H1 (cell line): Measurements from ENCODE around the gene LRRC18. TPM values are rescaled to one million over a fixed set of nuclear protein-coding genes. Genes with fewer than 3 reads are reported as not detected.

Source experiments
- CTCF ChIA-PET: fragments of 300-600 bp; sonication (Branson Sonifier 250); formaldehyde crosslinking; loops from one replicate; lab custom pipeline; 2021; ENCODE audit not compliant: partially characterized antibody; lab: Charles Lee
- POLR2A ChIA-PET: fragments of 300-600 bp; sonication (Branson Sonifier 250); formaldehyde crosslinking; loops from one replicate; lab custom pipeline; 2021; ENCODE audit warnings: inconsistent platforms; ENCODE audit not compliant: partially characterized antibody; lab: Charles Lee
- DNase-seq, 2 experiments: peaks; one replicate each; pipeline versions ENCODE4 v3.0.0 to v3.0.0-alpha.2; 2010 to 2022; ENCODE audit warnings: low spot score in 2 of 2, low read depth in 1 of 2, mixed read lengths in 1 of 2
- FAIRE-seq: peaks from 2 replicates; lab custom pipeline; 2011; peaks lifted over from hg19 to GRCh38; lab: Jason Lieb, UNC
- H2AFZ ChIP-seq: 2 replicates; pipeline ENCODE4 v1.8.1; 2012; ENCODE audit warnings: low read length, inconsistent platforms
- H2AK5ac ChIP-seq: 2 replicates; pipeline ENCODE4 v1.6.1; 2013; ENCODE audit warnings: low read depth, low read length
- H2BK120ac ChIP-seq: replicated peaks from 2 replicates; pipeline ENCODE3; 2013; ENCODE audit warnings: low read depth, low read length, inconsistent platforms
- H2BK12ac ChIP-seq: 2 replicates; pipeline ENCODE4 v1.6.1; 2013; ENCODE audit warnings: low read depth, low read length
- H2BK15ac ChIP-seq: 2 replicates; pipeline ENCODE4 v1.6.1; 2013; ENCODE audit warnings: low read length
- H2BK20ac ChIP-seq: 2 replicates; pipeline ENCODE4 v1.6.1; 2013; ENCODE audit warnings: low read length
- H2BK5ac ChIP-seq: 2 replicates; pipeline ENCODE4 v1.6.1; 2013; ENCODE audit warnings: low read depth, low read length
- H3K14ac ChIP-seq: 2 replicates; pipeline ENCODE4 v1.6.1; 2013; ENCODE audit warnings: inconsistent platforms; ENCODE audit not compliant: insufficient read length
- H3K18ac ChIP-seq: 2 replicates; pipeline ENCODE4 v1.6.1; 2013; ENCODE audit warnings: low read length; ENCODE audit errors: extremely low read depth
- H3K23ac ChIP-seq: 2 replicates; pipeline ENCODE4 v1.6.1; 2013; ENCODE audit warnings: inconsistent platforms; ENCODE audit not compliant: insufficient read length
- H3K23me2 ChIP-seq: 2 replicates; pipeline ENCODE4 v1.6.1; 2013; ENCODE audit warnings: low read depth, low read length
- H3K27ac ChIP-seq: 2 replicates; pipeline ENCODE4 v1.6.1; 2011; ENCODE audit warnings: low read depth, low read length, inconsistent platforms
- H3K27me3 ChIP-seq, 4 experiments: replicated peaks in 1 of 4; 1 replicate in 1 of 4; 2 replicates in 3 of 4; pipeline versions ENCODE4 v1.6.1 to v1.8.1; 2011 to 2013; ENCODE audit warnings: low read length in 3 of 4, mild to moderate bottlenecking in 3 of 4, inconsistent platforms in 2 of 4, mixed read lengths in 2 of 4, moderate library complexity in 1 of 4; ENCODE audit not compliant: control insufficient read depth in 3 of 4, insufficient read depth in 3 of 4; ENCODE audit errors: extremely low read depth in 1 of 4
- H3K36me3 ChIP-seq, 4 experiments: 2 replicates each; pipeline versions ENCODE4 v1.6.1 to v1.8.1; 2011 to 2013; ENCODE audit warnings: mild to moderate bottlenecking in 4 of 4, low read length in 3 of 4, moderate library complexity in 2 of 4, control low read depth in 1 of 4, inconsistent platforms in 1 of 4; ENCODE audit not compliant: insufficient read depth in 4 of 4, control insufficient read depth in 2 of 4
- H3K4ac ChIP-seq: replicated peaks from 2 replicates; pipeline ENCODE3; 2013; ENCODE audit warnings: low read length, low read depth, mixed read lengths, inconsistent platforms; ENCODE audit not compliant: insufficient read length
- H3K4me1 ChIP-seq, 4 experiments: replicated peaks in 1 of 4; 1 replicate in 1 of 4; 2 replicates in 3 of 4; pipeline versions ENCODE4 v1.6.1 to v1.8.1; 2011 to 2013; ENCODE audit warnings: low read length in 3 of 4, inconsistent platforms in 2 of 4, mixed read lengths in 1 of 4; ENCODE audit not compliant: insufficient read depth in 4 of 4, control insufficient read depth in 3 of 4
- H3K4me2 ChIP-seq, 2 experiments: 2 replicates each; pipeline versions ENCODE4 v1.6.1 to v1.8.1; 2011 to 2013; ENCODE audit warnings: low read depth in 2 of 2, low read length in 2 of 2, control low read depth in 1 of 2, inconsistent platforms in 1 of 2, mild to moderate bottlenecking in 1 of 2; ENCODE audit not compliant: insufficient read depth in 1 of 2
- H3K4me3 ChIP-seq, 4 experiments: fragments of 200-600, 300-600 bp in 1 of 4; sonication (generic), shearing (Covaris generic), sonication (Bioruptor Twin) in 1 of 4; 2 replicates each; pipeline versions ENCODE4 v1.5.1 to v1.8.1; 2011 to 2016; ENCODE audit warnings: low read length in 4 of 4, low read depth in 3 of 4, control low read depth in 2 of 4, inconsistent platforms in 2 of 4, mild to moderate bottlenecking in 2 of 4, mixed read lengths in 1 of 4, moderate library complexity in 1 of 4; ENCODE audit not compliant: insufficient read depth in 2 of 4; ENCODE audit errors: extremely low read depth in 1 of 4
- H3K56ac ChIP-seq: replicated peaks from 2 replicates; pipeline ENCODE3; 2013; ENCODE audit warnings: low read depth, mild to moderate bottlenecking, mixed read lengths, low read length, inconsistent platforms; ENCODE audit not compliant: insufficient read length
- H3K79me1 ChIP-seq: 2 replicates; pipeline ENCODE4 v1.6.1; 2013; ENCODE audit warnings: low read depth, low read length, control low read depth
- H3K79me2 ChIP-seq, 2 experiments: 2 replicates each; pipeline versions ENCODE4 v1.6.1 to v1.8.1; 2012 to 2013; ENCODE audit warnings: low read length in 2 of 2, mild to moderate bottlenecking in 2 of 2, inconsistent platforms in 1 of 2; ENCODE audit not compliant: insufficient read depth in 2 of 2, control insufficient read depth in 1 of 2
- H3K9ac ChIP-seq, 4 experiments: replicated peaks in 1 of 4; 1 replicate in 1 of 4; 2 replicates in 3 of 4; pipeline versions ENCODE4 v1.6.1 to v1.8.1; 2011 to 2013; ENCODE audit warnings: low read depth in 3 of 4, low read length in 3 of 4, control low read depth in 2 of 4, mild to moderate bottlenecking in 2 of 4, moderate library complexity in 2 of 4, inconsistent platforms in 1 of 4; ENCODE audit errors: extremely low read depth in 1 of 4
- H3K9me3 ChIP-seq, 2 experiments: 2 replicates each; pipeline versions ENCODE4 v1.6.1 to v1.8.1; 2012 to 2013; ENCODE audit warnings: mild to moderate bottlenecking in 2 of 2, moderate library complexity in 2 of 2, control low read depth in 1 of 2, inconsistent platforms in 1 of 2, low read depth in 1 of 2, low read length in 1 of 2, mixed read lengths in 1 of 2; ENCODE audit not compliant: insufficient read depth in 2 of 2
- H4K20me1 ChIP-seq, 2 experiments: replicated peaks in 1 of 2; 2 replicates each; pipeline versions ENCODE3 to v1.8.1; 2011 to 2013; ENCODE audit warnings: inconsistent platforms in 2 of 2, low read length in 2 of 2, mild to moderate bottlenecking in 1 of 2; ENCODE audit not compliant: insufficient read depth in 2 of 2, control insufficient read depth in 1 of 2
- H4K5ac ChIP-seq: 2 replicates; pipeline ENCODE4 v1.6.1; 2013; ENCODE audit warnings: low read length, low read depth, mixed read lengths, inconsistent platforms; ENCODE audit not compliant: insufficient read length
- H4K8ac ChIP-seq: 2 replicates; pipeline ENCODE4 v1.8.0; 2013; ENCODE audit warnings: mild to moderate bottlenecking, moderate library complexity, low read length, inconsistent platforms; ENCODE audit not compliant: insufficient read depth; ENCODE audit errors: extremely low read depth
- H4K91ac ChIP-seq: replicated peaks from 2 replicates; pipeline ENCODE3; 2013; ENCODE audit warnings: low read length, mixed read lengths, inconsistent platforms; ENCODE audit not compliant: insufficient read length
- CTBP2 ChIP-seq: IDR thresholded peaks from 2 replicates; pipeline ENCODE4 v1.7.0; 2011; ENCODE audit warnings: borderline replicate concordance, mild to moderate bottlenecking, moderate library complexity, mixed read lengths, low read length; ENCODE audit not compliant: insufficient read depth, insufficient read length
- HDAC2 ChIP-seq, 2 experiments: fragments of 300-600 bp in 1 of 2; sonication (generic) in 1 of 2; IDR thresholded peaks; 2 replicates each; pipeline ENCODE4 v1.6.1; 2011 to 2012; ENCODE audit warnings: low read depth in 2 of 2, low read length in 2 of 2, mild to moderate bottlenecking in 2 of 2, moderate library complexity in 2 of 2, borderline replicate concordance in 1 of 2, inconsistent platforms in 1 of 2
- KDM4A ChIP-seq: IDR thresholded peaks from one replicate; pipeline ENCODE4 v1.7.1; 2012; ENCODE audit warnings: low read depth, mild to moderate bottlenecking, moderate library complexity, low read length, inconsistent platforms; ENCODE audit not compliant: severe bottlenecking
- MAFK ChIP-seq: IDR thresholded peaks from 2 replicates; pipeline ENCODE4 v1.6.1; 2012; ENCODE audit warnings: low read depth, mild to moderate bottlenecking, improper control_type of control experiment, low read length
- NRF1 ChIP-seq: IDR thresholded peaks from 2 replicates; pipeline ENCODE4 v1.6.1; 2011; ENCODE audit warnings: mild to moderate bottlenecking, low read depth, low read length, improper control_type of control experiment
- RAD21 ChIP-seq, 2 experiments: IDR thresholded peaks in 1 of 2; conservative IDR thresholded peaks in 1 of 2; 2 replicates each; pipeline ENCODE4 v1.6.1; 2011; ENCODE audit warnings: low read depth in 2 of 2, low read length in 2 of 2, improper control_type of control experiment in 1 of 2, inconsistent platforms in 1 of 2, mild to moderate bottlenecking in 1 of 2, moderate library complexity in 1 of 2
- RFX5 ChIP-seq: IDR thresholded peaks from 2 replicates; pipeline ENCODE4 v1.6.1; 2011; ENCODE audit warnings: low read depth, low read length, improper control_type of control experiment, borderline replicate concordance
- SIRT6 ChIP-seq: IDR thresholded peaks from one replicate; pipeline ENCODE4 v1.7.1; 2012; ENCODE audit warnings: low read length, inconsistent platforms
- SP2 ChIP-seq: IDR thresholded peaks from 2 replicates; pipeline ENCODE4 v1.6.1; 2012; ENCODE audit warnings: mild to moderate bottlenecking, low read length, inconsistent platforms
- YY1 ChIP-seq: IDR thresholded peaks from 2 replicates; pipeline ENCODE4 v1.6.1; 2011; ENCODE audit warnings: low read depth, mild to moderate bottlenecking, low read length
- WGBS, 2 experiments: shearing (Covaris generic) in 1 of 2; methylation state at CpG; one replicate each; pipeline versions ENCODE4 v1.1.6 to v1.1.7; 2013 to 2015; ENCODE audit warnings: low lambda C conversion rate in 2 of 2, mixed read lengths in 2 of 2, inconsistent platforms in 1 of 2, low coverage in 1 of 2, missing lambda C conversion rate in 1 of 2; ENCODE audit not compliant: insufficient replicate concordance in 2 of 2, insufficient coverage in 1 of 2, insufficient read length in 1 of 2; ENCODE audit errors: extremely low coverage in 1 of 2, missing lambda C conversion rate in 1 of 2; 5-methylcytosine and 5-hydroxymethylcytosine counted together
- polyA plus RNA-seq, 7 experiments: library from polyadenylated mRNA; depleted of rRNA in 3 of 7; stranded (reverse) in 5 of 7; unstranded in 2 of 7; fragments of >200 nt in 5 of 7; fragments of 200-250 nt in 2 of 7; gene quantifications; 1 replicate in 5 of 7; 2 replicates in 1 of 7; 4 replicates in 1 of 7; pipeline versions ENCODE4 v1.2.1 to v1.2.3, GENCODE V29; 2011 to 2013; ENCODE audit warnings: missing spikeins in 2 of 7, mixed read lengths in 2 of 7
- total RNA-seq: library from RNA; stranded (reverse); fragmentation: NEBNext Ultra II Directional; extraction: Animal tissue kit (Norgen Biotek cat#: 25700); gene quantifications from 2 replicates; pipeline ENCODE4 v1.2.1, GENCODE V29; 2021
- TF ChIP-seq, protein P1 (sequence below): IDR thresholded peaks from 2 replicates; pipeline ENCODE4 v1.6.1; 2012; ENCODE audit warnings: inconsistent platforms

The LRRC18 gene
- total and polyA plus RNA-seq, 2 of the 8 experiments (the other 6 are each of a cell fraction or from before 2014, with no cell fraction given), result not detected

DNA sequence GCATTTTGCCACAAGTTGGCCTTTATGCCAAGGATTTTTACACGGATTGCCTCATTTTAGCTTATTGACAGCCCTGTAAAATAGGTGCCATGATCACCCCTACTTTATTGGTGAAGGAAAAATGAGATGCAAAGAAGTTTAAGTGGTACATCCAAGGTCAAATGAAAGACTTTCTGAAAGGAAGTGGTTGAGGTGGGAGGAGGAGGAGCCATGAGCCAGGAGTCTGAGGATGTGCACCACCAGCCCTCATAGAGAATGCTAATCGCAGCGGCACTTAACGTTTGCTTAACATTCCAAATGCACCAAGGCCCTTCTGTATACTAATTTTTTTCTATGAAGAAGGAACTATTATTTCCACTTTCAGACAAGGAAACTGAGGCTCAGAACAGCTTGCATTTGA is 31.0 kb upstream of the LRRC18 start:
- Histone ChIP-seq H4K91ac (no peak overlapping the region), H3K9ac (no peak overlapping the region), H3K4me2 (no peak overlapping the region), H2BK12ac (no peak overlapping the region), H3K79me2 (no peaks in the 10 kb centered on the region), H2BK20ac (no peak overlapping the region), H2BK120ac (no peak overlapping the region), H3K18ac (no peak overlapping the region), H2AK5ac (no peak overlapping the region), H3K14ac (no peak overlapping the region), H3K4me3 (no peak overlapping the region), H2BK15ac (no peak overlapping the region), H3K56ac (no peak overlapping the region), H3K23ac (no peak overlapping the region), H4K5ac (no peak overlapping the region), H4K20me1 (no peaks in the 10 kb centered on the region), H2AFZ (no peak overlapping the region), H3K79me1 (no peaks in the 10 kb centered on the region), H3K23me2 (peaks cover 2% of the 10 kb centered on the region; the same call in 1 of the 2 replicates), H4K8ac (no peak overlapping the region), H3K36me3 (no peaks in the 10 kb centered on the region), H3K27me3 (no peaks in the 10 kb centered on the region), H3K9me3 (no peaks in the 10 kb centered on the region), H3K4me1 (no peaks in the 10 kb centered on the region; a peak in 1 of 7 replicates), H2BK5ac (no peak overlapping the region), H3K4ac (no peak overlapping the region), H3K27ac (no peak overlapping the region)
- no peak for TF ChIP-seq HDAC2 (IDR thresholded peaks at IDR 0.05; ENCODE audit: borderline replicate concordance in 1 of 2, low read depth in 2 of 2, low read length in 2 of 2)
- TF ChIP-seq NRF1, result no peak
- TF ChIP-seq YY1, result no peak
- TF ChIP-seq, protein P1, sequence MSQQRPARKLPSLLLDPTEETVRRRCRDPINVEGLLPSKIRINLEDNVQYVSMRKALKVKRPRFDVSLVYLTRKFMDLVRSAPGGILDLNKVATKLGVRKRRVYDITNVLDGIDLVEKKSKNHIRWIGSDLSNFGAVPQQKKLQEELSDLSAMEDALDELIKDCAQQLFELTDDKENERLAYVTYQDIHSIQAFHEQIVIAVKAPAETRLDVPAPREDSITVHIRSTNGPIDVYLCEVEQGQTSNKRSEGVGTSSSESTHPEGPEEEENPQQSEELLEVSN, result no peak
- TF ChIP-seq SP2, result no peak
- no peak for TF ChIP-seq RFX5
- TF ChIP-seq KDM4A, result no peak
- TF ChIP-seq MAFK, result no peak
- TF ChIP-seq SIRT6, result no peak
- no peak for TF ChIP-seq CTBP2
- no peak for TF ChIP-seq RAD21 (IDR thresholded peaks at IDR 0.05 in 1 of 2, conservative IDR thresholded peaks at IDR 0.05 in 1 of 2; ENCODE audit: low read depth in 2 of 2, low read length in 2 of 2)
- 97% methylated on average over 4 of the region's 4 CpGs; no CpG with 5 or more reads in 1 of the 2 experiments for WGBS, 2 experiments
- ChIA-PET CTCF (interaction anchor here (0.6 to 3.3 kb wide), 3 partner anchors 12 to 313 kb away, joined by 3 to 18 read pairs (median 5); no protein-coding TSS in a partner anchor), POLR2A (interaction anchor here (1.0 kb wide), 1 partner anchor 10 kb away, joined by 3 read pairs; no protein-coding TSS in a partner anchor)
- FAIRE-seq, result no peak
- no peak for DNase-seq
